Measurements from ENCODE around the gene PPAN.

DNA sequence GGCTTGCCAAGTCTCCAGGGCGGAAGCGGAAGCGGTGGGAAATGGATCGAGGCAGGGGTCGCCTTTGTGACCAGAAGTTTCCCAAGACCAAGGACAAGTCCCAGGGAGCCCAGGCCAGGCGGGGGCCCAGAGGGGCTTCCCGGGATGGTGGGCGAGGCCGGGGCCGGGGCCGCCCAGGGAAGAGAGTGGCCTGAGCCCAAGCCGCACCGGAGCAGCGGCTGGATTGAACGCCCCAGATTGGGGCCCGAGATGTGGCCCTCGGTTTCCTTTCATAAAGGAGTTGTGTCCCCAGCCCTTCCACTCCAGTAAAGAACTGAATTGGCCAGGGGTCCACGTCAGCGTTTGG is 4.8 kb downstream of the PPAN start:
- TF ChIP-seq SIN3A (IDR thresholded peaks at IDR 0.05; ENCODE audit: borderline replicate concordance, insufficient read depth, low read length), result no peak
- no peak for TF ChIP-seq POLR2AphosphoS5 (IDR thresholded peaks at IDR 0.05; ENCODE audit: low read depth, low read length)
